B cell (primary cell): ENCODE measurements around the gene DSCAML1. TPM values are rescaled to one million over a fixed set of nuclear protein-coding genes. Genes with fewer than 3 reads are reported as not detected.
A peak's percentile ranks its signal among the peaks of the same experiment; 100 is the strongest.

Experiments
- ATAC-seq: fragments of 200-7000 bp; cut with Tn5 transposase; one replicate; pipeline ENCODE4 v1.10.0; 2021; ENCODE audit warnings: low read depth, mild to moderate bottlenecking, moderate number of reproducible peaks, moderate library complexity
- CTCF ChIA-PET: fragments of 350-600 bp; sonication (Branson Sonifier 250); formaldehyde crosslinking; loops from one replicate; lab custom pipeline; 2021; ENCODE audit warnings: antibody characterized with exemption, inconsistent platforms; lab: Charles Lee
- POLR2A ChIA-PET: fragments of 350-600 bp; sonication (Branson Sonifier 250); formaldehyde crosslinking; loops from one replicate; lab custom pipeline; 2021; ENCODE audit warnings: antibody characterized with exemption; lab: Charles Lee
- DNase-seq: peaks from one replicate; pipeline ENCODE4 v3.0.0; 2013
- H2AFZ ChIP-seq: 2 replicates; pipeline ENCODE4 v1.6.1; 2012; ENCODE audit warnings: mild to moderate bottlenecking, low read depth, low read length; ENCODE audit not compliant: insufficient read depth, poor library complexity, severe bottlenecking
- H3K27ac ChIP-seq, 2 donors: 1 replicate in 1 of 2; 2 replicates in 1 of 2; pipeline ENCODE4 v1.5.1; 2012 to 2013; ENCODE audit warnings: low read length in 2 of 2, mild to moderate bottlenecking in 2 of 2, moderate library complexity in 1 of 2
- H3K27me3 ChIP-seq, 4 experiments: fragments of 200-600 bp in 1 of 4; sonication (generic) in 1 of 4; replicated peaks in 1 of 4; 1 replicate in 2 of 4; 2 replicates in 2 of 4; pipeline versions ENCODE4 v1.6.1 to v1.7.0; 2013 to 2016; ENCODE audit warnings: low read length in 3 of 4, mild to moderate bottlenecking in 2 of 4, mixed read lengths in 1 of 4, moderate library complexity in 1 of 4; ENCODE audit not compliant: insufficient read depth in 4 of 4, control insufficient read depth in 3 of 4; ENCODE audit errors: control extremely low read depth in 1 of 4
- H3K36me3 ChIP-seq, 2 experiments: replicated peaks in 1 of 2; 1 replicate in 1 of 2; 2 replicates in 1 of 2; pipeline versions ENCODE4 v1.6.1 to v1.7.1; 2013; ENCODE audit warnings: low read length in 1 of 2; ENCODE audit not compliant: insufficient read depth in 2 of 2, control insufficient read depth in 1 of 2; ENCODE audit errors: control extremely low read depth in 1 of 2, extremely low read depth in 1 of 2
- H3K4me1 ChIP-seq, 2 donors: fragments of 200-600 bp in 1 of 2; sonication (generic) in 1 of 2; 1 replicate in 1 of 2; 2 replicates in 1 of 2; pipeline versions ENCODE4 v1.5.1 to v1.6.1; 2013 to 2017; ENCODE audit warnings: low read length in 2 of 2; ENCODE audit not compliant: control insufficient read depth in 2 of 2, insufficient read depth in 2 of 2
- H3K4me2 ChIP-seq: replicated peaks from 2 replicates; pipeline ENCODE3; 2012; ENCODE audit warnings: mild to moderate bottlenecking, low read depth, low read length; ENCODE audit not compliant: poor library complexity, severe bottlenecking
- H3K4me3 ChIP-seq, 5 experiments: fragments of 200-600 bp in 1 of 5; sonication (generic) in 1 of 5; 1 replicate in 3 of 5; 2 replicates in 2 of 5; pipeline versions ENCODE4 v1.5.1 to v1.7.0; 2011 to 2016; ENCODE audit warnings: low read length in 4 of 5, mild to moderate bottlenecking in 4 of 5, low read depth in 2 of 5, control low read depth in 1 of 5, moderate library complexity in 1 of 5; ENCODE audit not compliant: insufficient read depth in 1 of 5; ENCODE audit errors: control extremely low read depth in 1 of 5, extremely low read depth in 1 of 5
- H3K79me2 ChIP-seq: fragments of 200-600 bp; sonication (generic); one replicate; pipeline ENCODE4 v1.6.0; 2016; ENCODE audit warnings: low read length; ENCODE audit not compliant: control insufficient read depth, insufficient read depth
- H3K9ac ChIP-seq: fragments of 200-600 bp; sonication (generic); 2 replicates; pipeline ENCODE4 v1.6.1; 2017; ENCODE audit warnings: mild to moderate bottlenecking, low read length, moderate library complexity
- H3K9me3 ChIP-seq, 3 donors: one replicate each; pipeline versions ENCODE4 v1.6.1 to v1.7.1; 2013; ENCODE audit warnings: low read length in 2 of 3; ENCODE audit not compliant: control insufficient read depth in 2 of 3, insufficient read depth in 1 of 3; ENCODE audit errors: control extremely low read depth in 1 of 3
- H4K20me1 ChIP-seq: 2 replicates; pipeline ENCODE4 v1.6.0; 2012; ENCODE audit warnings: mild to moderate bottlenecking, low read length; ENCODE audit not compliant: insufficient read depth, control insufficient read depth, poor library complexity, severe bottlenecking
- H3K27ac Mint-ChIP-seq: one replicate; pipeline ENCODE4 v1.8.0; 2021; ENCODE audit warnings: mixed read lengths
- H3K27me3 Mint-ChIP-seq: one replicate; pipeline ENCODE4 v1.8.0; 2021; ENCODE audit warnings: mixed read lengths
- H3K4me1 Mint-ChIP-seq: one replicate; pipeline ENCODE4 v1.8.0; 2021; ENCODE audit warnings: mixed read lengths
- H3K4me3 Mint-ChIP-seq: one replicate; pipeline ENCODE4 v1.8.0; 2021; ENCODE audit warnings: mixed read lengths
- H3K9me3 Mint-ChIP-seq: one replicate; pipeline ENCODE4 v1.8.0; 2022; ENCODE audit warnings: mixed read lengths; ENCODE audit not compliant: insufficient read depth
- EZH2 ChIP-seq: IDR thresholded peaks from 2 replicates; pipeline ENCODE4 v1.6.1; 2012; ENCODE audit warnings: borderline replicate concordance, low read depth, mild to moderate bottlenecking, moderate library complexity, low read length; ENCODE audit not compliant: insufficient read depth, poor library complexity, severe bottlenecking
- WGBS: methylation state at CpG from one replicate; pipeline ENCODE4 v1.1.5; 2013; ENCODE audit warnings: missing lambda C conversion rate; ENCODE audit not compliant: insufficient coverage; 5-methylcytosine and 5-hydroxymethylcytosine counted together
- intact Hi-C: fragments of 100-400 bp; cut with micrococcal nuclease; formaldehyde crosslinking; loops from one replicate; pipeline ENCODE4 v1.10.0; 2022
- polyA plus RNA-seq: library from polyadenylated mRNA; depleted of rRNA; stranded (reverse); fragments of >200 nt; gene quantifications from 2 replicates; pipeline ENCODE4 v1.2.3, GENCODE V29; 2012
- total RNA-seq, 2 donors: library from RNA; stranded (reverse); fragments of 120-200 nt in 1 of 2; gene quantifications; 1 replicate in 1 of 2; 2 replicates in 1 of 2; pipeline versions ENCODE4 v1.2.3 to v1.2.4, GENCODE V29; 2013 to 2022
- TF ChIP-seq, protein P1 (sequence below): fragments of 200-600 bp; IDR thresholded peaks from one replicate; pipeline ENCODE4 v1.8.0; 2022; ENCODE audit warnings: antibody characterized with exemption, mild to moderate bottlenecking

The DSCAML1 gene
- total and polyA plus RNA-seq, 2 donors (not counting 1 experiment from before 2014, with no cell fraction given), result 1.2 to 6.2 TPM

DNA sequence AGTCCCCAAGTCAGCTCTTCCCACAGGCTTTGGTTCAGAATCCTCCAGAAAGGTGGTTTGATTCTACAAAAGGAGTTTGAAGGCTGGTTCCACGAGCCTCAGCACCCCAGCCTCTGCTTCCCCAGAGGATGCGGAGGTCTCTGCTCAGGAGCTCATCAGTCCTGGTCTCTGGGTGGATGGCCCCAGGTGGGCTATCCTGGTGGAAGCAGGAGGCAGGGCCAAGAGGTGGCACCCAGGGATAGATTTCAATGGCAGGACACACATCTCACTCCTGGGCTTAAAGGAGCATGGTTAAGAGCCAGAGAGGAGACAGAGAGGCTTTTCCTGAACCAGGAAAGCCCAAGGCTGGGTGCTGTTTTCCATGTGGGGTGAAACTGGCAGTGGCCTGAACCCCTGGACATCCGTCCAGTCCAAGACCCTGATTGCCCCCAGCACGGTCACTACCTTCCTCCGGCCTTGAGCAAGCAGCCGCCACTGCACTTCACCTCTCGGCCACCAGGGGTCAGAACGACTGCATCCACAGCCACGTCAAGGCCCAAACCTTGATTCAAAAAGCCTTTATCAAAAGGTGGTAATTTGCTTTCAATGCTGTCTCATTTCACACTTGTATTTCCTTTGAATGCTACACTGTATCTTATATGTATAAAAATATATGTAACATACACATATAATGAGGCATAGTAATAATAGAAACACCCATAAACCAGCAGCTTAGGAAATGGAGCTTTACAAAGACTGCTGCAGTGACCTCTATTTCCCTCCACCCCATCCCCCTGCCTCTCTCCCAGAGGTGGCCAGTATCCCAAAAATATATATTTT lies 46.9 kb upstream of the DSCAML1 start:
- ATAC-seq (peak; percentile 93), DNase-seq (peak; percentile 84)
- Histone ChIP-seq H3K9me3 (no peaks in the 10 kb centered on the region), H3K27me3 (no peaks in the 10 kb centered on the region), H3K36me3 (no peaks in the 10 kb centered on the region), H3K27ac (no peak overlapping the region), H3K4me1 (peaks cover 0 to 3% of the 10 kb centered on the region in 2 donors), H3K9ac (no peak overlapping the region), H3K4me2 (no peak overlapping the region), H4K20me1 (no peaks in the 10 kb centered on the region), H3K79me2 (no peaks in the 10 kb centered on the region), H3K4me3 (no peak overlapping the region), H2AFZ (peak overlapping the region; percentile 2)
- no peak overlapping the region for H3K27ac Mint-ChIP-seq
- intact Hi-C loops, result loop anchor here (1.0 kb wide), 4 partner anchors 37 to 327 kb away; no protein-coding TSS in a partner anchor
- 33% methylated on average over 7 of the region's 9 CpGs for WGBS
- H3K9me3 Mint-ChIP-seq, result no peaks in the 10 kb centered on the region
- no peak overlapping the region for H3K4me3 Mint-ChIP-seq
- POLR2A ChIA-PET, result interaction anchor here (1.3 kb wide), 1 partner anchor 208 kb away, joined by 3 read pairs; no protein-coding TSS in a partner anchor
- H3K27me3 Mint-ChIP-seq, result peaks cover 5% of the 10 kb centered on the region
- TF ChIP-seq, protein P1, sequence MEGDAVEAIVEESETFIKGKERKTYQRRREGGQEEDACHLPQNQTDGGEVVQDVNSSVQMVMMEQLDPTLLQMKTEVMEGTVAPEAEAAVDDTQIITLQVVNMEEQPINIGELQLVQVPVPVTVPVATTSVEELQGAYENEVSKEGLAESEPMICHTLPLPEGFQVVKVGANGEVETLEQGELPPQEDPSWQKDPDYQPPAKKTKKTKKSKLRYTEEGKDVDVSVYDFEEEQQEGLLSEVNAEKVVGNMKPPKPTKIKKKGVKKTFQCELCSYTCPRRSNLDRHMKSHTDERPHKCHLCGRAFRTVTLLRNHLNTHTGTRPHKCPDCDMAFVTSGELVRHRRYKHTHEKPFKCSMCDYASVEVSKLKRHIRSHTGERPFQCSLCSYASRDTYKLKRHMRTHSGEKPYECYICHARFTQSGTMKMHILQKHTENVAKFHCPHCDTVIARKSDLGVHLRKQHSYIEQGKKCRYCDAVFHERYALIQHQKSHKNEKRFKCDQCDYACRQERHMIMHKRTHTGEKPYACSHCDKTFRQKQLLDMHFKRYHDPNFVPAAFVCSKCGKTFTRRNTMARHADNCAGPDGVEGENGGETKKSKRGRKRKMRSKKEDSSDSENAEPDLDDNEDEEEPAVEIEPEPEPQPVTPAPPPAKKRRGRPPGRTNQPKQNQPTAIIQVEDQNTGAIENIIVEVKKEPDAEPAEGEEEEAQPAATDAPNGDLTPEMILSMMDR, result peak; percentile 99
- TF ChIP-seq EZH2, result no peak
- CTCF ChIA-PET, result interaction anchor here (0.7 to 7.7 kb wide), 33 partner anchors 9 to 418 kb away, joined by 3 to 227 read pairs (median 5); partner anchors contain the start of gene IL10RA
- H3K4me1 Mint-ChIP-seq, result no peaks in the 10 kb centered on the region
